ENCODE results near the gene LRRC42. TPM values are rescaled to one million over a fixed set of nuclear protein-coding genes. Genes with fewer than 3 reads are reported as not detected.

LRRC42 gene
- total RNA-seq, 2 donors from 2014 or later, result 10.5 to 10.6 TPM

GRCh38 chr1:54006508-54006907 is 60.4 kb downstream of the LRRC42 start:
- Histone ChIP-seq H3K27me3 (no peaks in the 10 kb centered on the region), H3K36me3 (no peaks in the 10 kb centered on the region), H3K9me3 (no peaks in the 10 kb centered on the region), H3K27ac (no peak overlapping the region), H3K4me1 (no peaks in the 10 kb centered on the region), H3K4me3 (no peak overlapping the region)
- no peak for TF ChIP-seq CTCF (IDR thresholded peaks at IDR 0.05)
- DNase-seq (ENCODE audit: low spot score), result peak; percentile 1

- H3K4me1 ChIP-seq, result no peaks in the 10 kb centered on the region
- H3K9me3 ChIP-seq, result no peaks in the 10 kb centered on the region
- peak; percentile 30 for DNase-seq (ENCODE audit: low spot score)
- TF ChIP-seq CTCF (IDR thresholded peaks at IDR 0.05), result no peak
- H3K27me3 ChIP-seq, result no peaks in the 10 kb centered on the region
- H3K27ac ChIP-seq, result no peak overlapping the region
- H3K4me3 ChIP-seq, result no peak overlapping the region
- no peaks in the 10 kb centered on the region for H3K36me3 ChIP-seq
These were observed 61.5 kb downstream of the LRRC42 start for GRCh38 chr1:54007613-54008012.

GRCh38 chr1:54008876-54009275 is 62.7 kb downstream of the LRRC42 start:
- Histone ChIP-seq H3K27ac (no peak overlapping the region), H3K4me3 (no peak overlapping the region), H3K9me3 (no peaks in the 10 kb centered on the region), H3K4me1 (no peaks in the 10 kb centered on the region), H3K27me3 (no peaks in the 10 kb centered on the region), H3K36me3 (no peaks in the 10 kb centered on the region)
- no peak for TF ChIP-seq CTCF (IDR thresholded peaks at IDR 0.05)
- peak; percentile 47 for DNase-seq (ENCODE audit: low spot score)

- Histone ChIP-seq H3K36me3 (no peaks in the 10 kb centered on the region), H3K27me3 (no peaks in the 10 kb centered on the region), H3K9me3 (no peaks in the 10 kb centered on the region), H3K4me1 (no peaks in the 10 kb centered on the region), H3K4me3 (no peak overlapping the region), H3K27ac (no peak overlapping the region)
- no peak for TF ChIP-seq CTCF (IDR thresholded peaks at IDR 0.05)
- DNase-seq (ENCODE audit: low spot score), result peak; percentile 1
These were observed 63.3 kb downstream of the LRRC42 start for GRCh38 chr1:54009406-54009805.

- Histone ChIP-seq H3K36me3 (no peaks in the 10 kb centered on the region), H3K9me3 (no peaks in the 10 kb centered on the region), H3K4me1 (no peaks in the 10 kb centered on the region), H3K4me3 (no peak overlapping the region), H3K27me3 (no peaks in the 10 kb centered on the region), H3K27ac (no peak overlapping the region)
- peak; percentile 46 for DNase-seq (ENCODE audit: low spot score)
- no peak for TF ChIP-seq CTCF (IDR thresholded peaks at IDR 0.05)
These were observed 64.4 kb downstream of the LRRC42 start for GRCh38 chr1:54010415-54011117.

Measured in right atrium auricular region (tissue), 2 donors.